K562 (cell line): ENCODE data around the gene LSM6. TPM values are rescaled to one million over a fixed set of nuclear protein-coding genes. Genes with fewer than 3 reads are reported as not detected.

Experiments used
- ATAC-seq: fragments of 200-7000 bp; cut with Tn5 transposase; 3 replicates; pipeline ENCODE4 v1.9.1; 2020; ENCODE audit warnings: moderate library complexity
- BruUV-seq: library from RNA; stranded (reverse); fragments of 400-500 nt; replicated peaks from 2 replicates; lab custom pipeline; 2021; lab: Mats Ljungman, UMichigan
- CTCF ChIA-PET: fragments of 300-600 bp; formaldehyde crosslinking; extraction: SDS; loops from one replicate; lab custom pipeline; 2021; ENCODE audit warnings: low intra/inter-chr PET ratio; lab: Yijun Ruan, JAX
- POLR2A ChIA-PET: fragments of 300-600, 350-650 bp; sonication (Branson Sonifier 250); formaldehyde crosslinking; extraction: SDS; loops from one replicate; lab custom pipeline; 2021; ENCODE audit warnings: antibody characterized with exemption, inconsistent platforms; lab: Yijun Ruan, JAX
- DNase-seq, 4 experiments: peaks; one replicate each; pipeline versions ENCODE4 v3.0.0 to v3.0.0-alpha.2; 2011 to 2018; ENCODE audit warnings: low spot score in 3 of 4, mixed read lengths in 3 of 4; ENCODE audit errors: extremely low read depth in 1 of 4
- FAIRE-seq: peaks from 2 replicates; lab custom pipeline; 2011; peaks lifted over from hg19 to GRCh38; lab: Jason Lieb, UNC
- H2AFZ ChIP-seq: 2 replicates; pipeline ENCODE4 v1.6.0; 2011; ENCODE audit warnings: low read depth, low read length, control low read depth, inconsistent platforms
- H3K27ac ChIP-seq: fragments of 200-600 bp; 3 replicates; pipeline ENCODE4 v1.8.0; 2011; ENCODE audit warnings: low read depth, mild to moderate bottlenecking, control low read depth, inconsistent platforms, low read length, moderate library complexity, mixed read lengths; ENCODE audit errors: extremely low read depth
- H3K27me3 ChIP-seq, 2 experiments: fragments of 300-600 bp in 1 of 2; 2 replicates in 1 of 2; 3 replicates in 1 of 2; pipeline versions ENCODE4 v1.6.0 to v1.8.0; 2011; ENCODE audit warnings: inconsistent platforms in 2 of 2, low read length in 2 of 2, mild to moderate bottlenecking in 1 of 2, mixed read lengths in 1 of 2, moderate library complexity in 1 of 2; ENCODE audit not compliant: control insufficient read depth in 2 of 2, insufficient read depth in 2 of 2
- H3K36me3 ChIP-seq: fragments of 300-600 bp; 3 replicates; pipeline ENCODE4 v1.8.0; 2011; ENCODE audit warnings: mild to moderate bottlenecking, low read length, inconsistent platforms; ENCODE audit not compliant: control insufficient read depth, insufficient read depth
- H3K4me1 ChIP-seq, 2 experiments: fragments of 200-600 bp in 1 of 2; replicated peaks in 1 of 2; 2 replicates in 1 of 2; 3 replicates in 1 of 2; pipeline versions ENCODE4 v1.5.1 to v1.8.0; 2011; ENCODE audit warnings: inconsistent platforms in 2 of 2, low read length in 2 of 2, mild to moderate bottlenecking in 1 of 2, mixed read lengths in 1 of 2, moderate library complexity in 1 of 2; ENCODE audit not compliant: control insufficient read depth in 2 of 2, insufficient read depth in 2 of 2
- H3K4me2 ChIP-seq: 2 replicates; pipeline ENCODE4 v1.6.1; 2011; ENCODE audit warnings: low read length, control low read depth, inconsistent platforms, mixed read lengths; ENCODE audit not compliant: insufficient read depth
- H3K4me3 ChIP-seq: fragments of 200-600 bp; sonication (generic), shearing (Covaris generic); 2 replicates; pipeline ENCODE4 v1.5.1; 2016; ENCODE audit warnings: control low read depth, inconsistent platforms
- H3K79me2 ChIP-seq: fragments of 200-600 bp; 3 replicates; pipeline ENCODE4 v1.8.0; 2011; ENCODE audit warnings: low read length, inconsistent platforms; ENCODE audit not compliant: control insufficient read depth, insufficient read depth
- H3K9ac ChIP-seq, 2 experiments: 2 replicates each; pipeline versions ENCODE4 v1.6.0 to v1.6.1; 2011; ENCODE audit warnings: low read depth in 2 of 2, low read length in 2 of 2, control low read depth in 1 of 2, inconsistent platforms in 1 of 2, mild to moderate bottlenecking in 1 of 2, mixed read lengths in 1 of 2; ENCODE audit not compliant: insufficient read depth in 1 of 2
- H3K9me1 ChIP-seq: one replicate; pipeline ENCODE4 v1.6.0; 2011; ENCODE audit warnings: inconsistent platforms, mild to moderate bottlenecking, low read length, moderate library complexity; ENCODE audit not compliant: control insufficient read depth, insufficient read depth
- H3K9me3 ChIP-seq: replicated peaks from 2 replicates; pipeline ENCODE4 v1.5.1; 2011; ENCODE audit warnings: low read depth, low read length, inconsistent platforms; ENCODE audit not compliant: control insufficient read depth, insufficient read depth
- H4K20me1 ChIP-seq: replicated peaks from 2 replicates; pipeline ENCODE4 v1.6.1; 2011; ENCODE audit warnings: low read length, inconsistent platforms, mixed read lengths; ENCODE audit not compliant: control insufficient read depth, insufficient read depth
- COPS2 ChIP-seq: fragments of 450-650 bp; conservative IDR thresholded peaks from 2 replicates; pipeline ENCODE4 v1.6.1; 2016; ENCODE audit warnings: mild to moderate bottlenecking, moderate library complexity
- TAF15 ChIP-seq: fragments of 200-400 bp; formaldehyde crosslinking; IDR thresholded peaks from 2 replicates; pipeline ENCODE4 v1.6.1; 2017; ENCODE audit warnings: mild to moderate bottlenecking, low read depth, low read length, moderate library complexity
- WGBS: fragments of 100-300 bp; shearing (Covaris generic); methylation state at CpG from one replicate; pipeline ENCODE4 v1.1.6; 2016; ENCODE audit warnings: low coverage, mixed read lengths; ENCODE audit not compliant: insufficient coverage; ENCODE audit errors: missing lambda C conversion rate; 5-methylcytosine and 5-hydroxymethylcytosine counted together
- in situ Hi-C: fragments of 300-500 bp; cut with MboI; formaldehyde crosslinking; loops from 4 replicates; pipeline ENCODE4 v1.15.0; 2018; ENCODE audit warnings: inconsistent platforms, mixed read lengths
- intact Hi-C: fragments of 100-400 bp; cut with micrococcal nuclease; formaldehyde crosslinking; loops from 2 replicates; pipeline ENCODE4 v1.14.2; 2022
- polyA plus RNA-seq, 8 experiments: library from polyadenylated mRNA; depleted of rRNA in 4 of 8; stranded (reverse) in 5 of 8; unstranded in 3 of 8; fragments of >200 nt; fragmentation: Nextera tagmentation in 2 of 8; fragmentation: Illumina TruSeq in 1 of 8; extraction: Ambion mirVana in 2 of 8; extraction: Trizol in 1 of 8; gene quantifications; 2 replicates each; pipeline versions ENCODE4 v1.2.1 to v1.2.3, GENCODE V29; 2011 to 2014; ENCODE audit warnings: inconsistent platforms in 1 of 8, missing spikeins in 1 of 8
- total RNA-seq, 7 experiments: library from RNA; depleted of rRNA in 6 of 7; stranded (reverse); fragments of >200 nt in 6 of 7; fragmentation: Illumina TruSeq in 2 of 7; extraction: Trizol in 2 of 7; gene quantifications; 2 replicates each; pipeline versions ENCODE4 v1.2.1 to v1.2.3, GENCODE V29; 2011 to 2021; ENCODE audit warnings: low replicate concordance in 1 of 7
- TF ChIP-seq, protein P1 (sequence below): sonication (generic); formaldehyde crosslinking; IDR thresholded peaks from 2 replicates; pipeline ENCODE4 v1.8.0; 2023; ENCODE audit warnings: missing genetic modification reagents, mild to moderate bottlenecking, borderline replicate concordance

LSM6 gene
- total and polyA plus RNA-seq, 9 of the 15 experiments (the other 6 are each of a cell fraction or from before 2014, with no cell fraction given), result 39.9 to 150 (median 97.4) TPM

GRCh38 chr4:146214238-146214637 lies 38.7 kb downstream of the LSM6 start, which contains the start of gene REELD1:
Gene REELD1 (plus strand): TSS chr4:146214538. CDS start chr4:146216953, 2,415 bp downstream.
- H3K9me1 ChIP-seq, result no peaks in the 10 kb centered on the region
- no peak for TF ChIP-seq TAF15
- intact Hi-C loops, result no loop called here
- H3K27me3 ChIP-seq, result peaks cover 8 to 26% of the 10 kb centered on the region in 2 experiments; a peak in 4 of 5 replicates
- H3K79me2 ChIP-seq, result no peaks in the 10 kb centered on the region
- DNase-seq, result no peak
- no peaks in the 10 kb centered on the region for H4K20me1 ChIP-seq
- H3K4me1 ChIP-seq, result no peaks in the 10 kb centered on the region
- no peak within 1 kb of the TSS for H3K27ac ChIP-seq
- no peak for FAIRE-seq
- BruUV-seq, result no TSS peak
- ATAC-seq, result no peak
- no peaks in the 10 kb centered on the region for H3K36me3 ChIP-seq
- H3K4me2 ChIP-seq, result no peak within 1 kb of the TSS
- 0% methylated on average over 5 of the region's 5 CpGs for WGBS
- no peak within 1 kb of the TSS for H3K4me3 ChIP-seq
- no peak within 1 kb of the TSS for H2AFZ ChIP-seq
- no peaks in the 10 kb centered on the region for H3K9me3 ChIP-seq
- in situ Hi-C loops, result no loop called here
- CTCF ChIA-PET, result no interaction called here
- no peak within 1 kb of the TSS for H3K9ac ChIP-seq
- POLR2A ChIA-PET, result no interaction called here

DNA sequence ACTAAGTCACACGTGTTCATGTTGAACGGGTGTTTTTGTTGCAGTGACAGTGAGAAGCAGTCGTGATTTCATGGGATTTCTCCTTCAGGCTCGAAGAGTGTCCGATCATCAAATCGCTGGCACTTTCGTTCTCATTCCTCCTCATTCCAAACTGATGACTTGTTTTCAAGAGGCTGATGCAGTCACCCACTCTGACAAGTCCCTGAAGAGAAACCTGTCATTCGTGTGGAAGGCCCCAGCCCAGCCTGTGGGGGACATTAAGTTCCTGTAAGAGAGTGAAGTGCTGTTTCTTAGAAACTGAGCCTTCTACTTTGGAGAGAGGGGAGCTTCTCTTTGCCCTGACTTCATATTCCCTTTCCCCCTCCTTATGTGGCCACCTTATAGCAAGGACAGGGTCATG lies 46.8 kb downstream of the LSM6 start:
- no peak overlapping the region for H3K4me2 ChIP-seq
- no peaks in the 10 kb centered on the region for H3K4me1 ChIP-seq
- peaks cover 4 to 22% of the 10 kb centered on the region in 2 experiments for H3K27me3 ChIP-seq
- H3K4me3 ChIP-seq, result no peak overlapping the region
- WGBS, result 0% methylated on average over 8 of the region's 8 CpGs
- in situ Hi-C loops (no loop called here), intact Hi-C loops (loop anchor here (10.0 kb wide), 1 partner anchor 268 kb away; no protein-coding TSS in a partner anchor)
- no peak overlapping the region for H3K27ac ChIP-seq
- no peaks in the 10 kb centered on the region for H3K36me3 ChIP-seq
- FAIRE-seq (no peak), ATAC-seq (no peak), DNase-seq (no peak)
- no peak overlapping the region for H3K9ac ChIP-seq
- H3K9me3 ChIP-seq, result no peaks in the 10 kb centered on the region
- H4K20me1 ChIP-seq, result 0 out of 2 replicates have a peak, but pooled peaks cover 2% of the 10 kb centered on the region
- H2AFZ ChIP-seq, result no peak overlapping the region
- ChIA-PET POLR2A (no interaction called here), CTCF (no interaction called here)
- no peaks in the 10 kb centered on the region for H3K79me2 ChIP-seq
- no peaks in the 10 kb centered on the region for H3K9me1 ChIP-seq
- BruUV-seq, result no TSS peak
- TF ChIP-seq, protein P1, sequence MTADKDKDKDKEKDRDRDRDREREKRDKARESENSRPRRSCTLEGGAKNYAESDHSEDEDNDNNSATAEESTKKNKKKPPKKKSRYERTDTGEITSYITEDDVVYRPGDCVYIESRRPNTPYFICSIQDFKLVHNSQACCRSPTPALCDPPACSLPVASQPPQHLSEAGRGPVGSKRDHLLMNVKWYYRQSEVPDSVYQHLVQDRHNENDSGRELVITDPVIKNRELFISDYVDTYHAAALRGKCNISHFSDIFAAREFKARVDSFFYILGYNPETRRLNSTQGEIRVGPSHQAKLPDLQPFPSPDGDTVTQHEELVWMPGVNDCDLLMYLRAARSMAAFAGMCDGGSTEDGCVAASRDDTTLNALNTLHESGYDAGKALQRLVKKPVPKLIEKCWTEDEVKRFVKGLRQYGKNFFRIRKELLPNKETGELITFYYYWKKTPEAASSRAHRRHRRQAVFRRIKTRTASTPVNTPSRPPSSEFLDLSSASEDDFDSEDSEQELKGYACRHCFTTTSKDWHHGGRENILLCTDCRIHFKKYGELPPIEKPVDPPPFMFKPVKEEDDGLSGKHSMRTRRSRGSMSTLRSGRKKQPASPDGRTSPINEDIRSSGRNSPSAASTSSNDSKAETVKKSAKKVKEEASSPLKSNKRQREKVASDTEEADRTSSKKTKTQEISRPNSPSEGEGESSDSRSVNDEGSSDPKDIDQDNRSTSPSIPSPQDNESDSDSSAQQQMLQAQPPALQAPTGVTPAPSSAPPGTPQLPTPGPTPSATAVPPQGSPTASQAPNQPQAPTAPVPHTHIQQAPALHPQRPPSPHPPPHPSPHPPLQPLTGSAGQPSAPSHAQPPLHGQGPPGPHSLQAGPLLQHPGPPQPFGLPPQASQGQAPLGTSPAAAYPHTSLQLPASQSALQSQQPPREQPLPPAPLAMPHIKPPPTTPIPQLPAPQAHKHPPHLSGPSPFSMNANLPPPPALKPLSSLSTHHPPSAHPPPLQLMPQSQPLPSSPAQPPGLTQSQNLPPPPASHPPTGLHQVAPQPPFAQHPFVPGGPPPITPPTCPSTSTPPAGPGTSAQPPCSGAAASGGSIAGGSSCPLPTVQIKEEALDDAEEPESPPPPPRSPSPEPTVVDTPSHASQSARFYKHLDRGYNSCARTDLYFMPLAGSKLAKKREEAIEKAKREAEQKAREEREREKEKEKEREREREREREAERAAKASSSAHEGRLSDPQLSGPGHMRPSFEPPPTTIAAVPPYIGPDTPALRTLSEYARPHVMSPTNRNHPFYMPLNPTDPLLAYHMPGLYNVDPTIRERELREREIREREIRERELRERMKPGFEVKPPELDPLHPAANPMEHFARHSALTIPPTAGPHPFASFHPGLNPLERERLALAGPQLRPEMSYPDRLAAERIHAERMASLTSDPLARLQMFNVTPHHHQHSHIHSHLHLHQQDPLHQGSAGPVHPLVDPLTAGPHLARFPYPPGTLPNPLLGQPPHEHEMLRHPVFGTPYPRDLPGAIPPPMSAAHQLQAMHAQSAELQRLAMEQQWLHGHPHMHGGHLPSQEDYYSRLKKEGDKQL (CRISPR knock-in tag), result no peak
- no peak for TF ChIP-seq COPS2
